Heart right ventricle (tissue), 16 donors: ENCODE results near the gene TMSB15C. TPM values are rescaled to one million over a fixed set of nuclear protein-coding genes. Genes with fewer than 3 reads are reported as not detected.
"Not testable (repeated sequence)": the region's sequence is repeated elsewhere in the genome, so short reads cannot be mapped to it uniquely, and the experiment has no call there.

Source experiments
- ATAC-seq, 8 donors: fragments of 200-7000 bp; cut with Tn5 transposase; one replicate each; pipeline ENCODE4 v1.9.1; 2020; ENCODE audit warnings: mild to moderate bottlenecking in 8 of 8, moderate library complexity in 8 of 8, moderate number of reproducible peaks in 1 of 8
- DNase-seq, 2 donors: peaks; one replicate each; pipeline ENCODE4 v3.0.0-alpha.2; 2020
- H3K27ac ChIP-seq, 10 donors: fragments of 200-600 bp; sonication (generic) in 2 of 10; one replicate each; pipeline versions ENCODE4 v1.5.0 to v1.8.0; 2020 to 2022; ENCODE audit warnings: mild to moderate bottlenecking in 3 of 10
- H3K27me3 ChIP-seq, 7 donors: fragments of 200-600 bp; one replicate each; pipeline ENCODE4 v1.8.0; 2021 to 2022; ENCODE audit warnings: mild to moderate bottlenecking in 2 of 7
- H3K36me3 ChIP-seq, 9 donors: fragments of 200-600 bp; sonication (generic) in 1 of 9; one replicate each; pipeline versions ENCODE4 v1.5.0 to v1.8.0; 2020 to 2022; ENCODE audit warnings: mild to moderate bottlenecking in 2 of 9
- H3K4me1 ChIP-seq, 9 donors: fragments of 200-600 bp; sonication (generic) in 1 of 9; one replicate each; pipeline versions ENCODE4 v1.5.0 to v1.8.0; 2020 to 2022; ENCODE audit warnings: mild to moderate bottlenecking in 4 of 9
- H3K4me3 ChIP-seq, 10 donors: fragments of 200-600 bp; sonication (generic) in 2 of 10; one replicate each; pipeline versions ENCODE4 v1.5.0 to v1.8.0; 2020 to 2022; ENCODE audit warnings: mild to moderate bottlenecking in 7 of 10, moderate library complexity in 2 of 10
- H3K9me3 ChIP-seq, 11 donors: fragments of 200-600 bp in 10 of 11; sonication (generic) in 2 of 11; one replicate each; pipeline versions ENCODE4 v1.5.0 to v1.8.0; 2013 to 2022; ENCODE audit warnings: mild to moderate bottlenecking in 2 of 11, control low read depth in 1 of 11, moderate library complexity in 1 of 11
- WGBS, 2 donors: extraction: QIAGEN DNeasy Blood & Tissue Kit; methylation state at CpG; one replicate each; pipeline ENCODE4 v1.1.7; 2013; ENCODE audit warnings: inconsistent platforms in 1 of 2; 5-methylcytosine and 5-hydroxymethylcytosine counted together
- intact Hi-C, 10 donors: fragments of 100-400 bp; cut with DNase I; formaldehyde crosslinking; loops; one replicate each; pipeline versions ENCODE4 v1.11.1 to v1.14.2; 2022
- long read RNA-seq, 3 donors: library from polyadenylated mRNA; unstranded; transcript quantifications; one replicate each; pipeline ENCODE4 v2.0.0, GENCODE V29; 2020 to 2021
- polyA plus RNA-seq, 2 donors: library from polyadenylated mRNA; stranded (reverse); fragments of 200-250 nt; gene quantifications; one replicate each; pipeline ENCODE4 v1.2.3, GENCODE V29; 2013
- total RNA-seq, 10 donors: library from RNA; stranded (reverse); fragmentation: NEBNext Ultra II Directional in 3 of 10; extraction: Animal tissue kit (Norgen Biotek cat#: 25700) in 3 of 10; gene quantifications; one replicate each; pipeline versions ENCODE4 v1.2.1 to v1.2.4, GENCODE V29; 2021 to 2023
- TF ChIP-seq, protein P1 (sequence below), 9 donors: fragments of 200-600 bp; sonication (generic) in 2 of 9; IDR thresholded peaks; one replicate each; pipeline versions ENCODE4 v1.5.0 to v1.8.0; 2021 to 2022; ENCODE audit warnings: antibody characterized with exemption in 9 of 9, mild to moderate bottlenecking in 5 of 9, moderate library complexity in 1 of 9
- donor health status: Arrhythmogenic right ventricular cardiomyopathy.
- donor health status: ischemic (EF 13 %, LVEDD 7.1; RV severe dilation, severe dysfunction).
- donor health status: healthy with polysubstance abuse.
- donor health status: DM: no; HTN: yes; CAD: no.
- donor health status: DM: no; HTN: no; CAD: no.
- donor health status: ischemic (EF 25% LVEDD 6.9; RV normal size, moderate dysfunction).
- donor health status: ischemic (EF 25% LVEDD 5.7; RV mildly dilated, moderate dysfunction).
- donor health status: healthy.
- donor health status: DM: yes; HTN: yes; CAD: no.
- donor health status: Ischemic cardiomyopathy.
- donor health status: ischemic (EF 35%, LVEDD 5.7; RV mildly dilated, moderate dysfunction).
- donor health status: nonischemic (EF 11% LVEDD 7.7; RV severe dilation, severe dysfunction).
- donor health status: DM: yes; HTN: yes; CAD: no.
- donor health status: PGD.
- donor health status: ischemic (EF 29% LVEDD 5.4; RV normal size, mild dysfunction).
- donor health status: nonischemic (EF 23%, LVEDD 6.1; RV moderate dilation, normal function).

Gene TMSB15C
- total RNA-seq, result under 1 TPM in 7 of 10 donors, not detected in 3; 0.09 to 0.35 (median 0.15) TPM
- polyA plus RNA-seq, result under 1 TPM; 0.14 to 0.15 TPM
- long read RNA-seq, donor 1, result 0 reads
- long read RNA-seq, donor 2, partial matches to known transcripts, result 0 of 4 reads
- long read RNA-seq, donor 2, other reads (novel, unspliced or antisense), result 4 of 4 reads
- long read RNA-seq, donor 3, result 0 reads

DNA sequence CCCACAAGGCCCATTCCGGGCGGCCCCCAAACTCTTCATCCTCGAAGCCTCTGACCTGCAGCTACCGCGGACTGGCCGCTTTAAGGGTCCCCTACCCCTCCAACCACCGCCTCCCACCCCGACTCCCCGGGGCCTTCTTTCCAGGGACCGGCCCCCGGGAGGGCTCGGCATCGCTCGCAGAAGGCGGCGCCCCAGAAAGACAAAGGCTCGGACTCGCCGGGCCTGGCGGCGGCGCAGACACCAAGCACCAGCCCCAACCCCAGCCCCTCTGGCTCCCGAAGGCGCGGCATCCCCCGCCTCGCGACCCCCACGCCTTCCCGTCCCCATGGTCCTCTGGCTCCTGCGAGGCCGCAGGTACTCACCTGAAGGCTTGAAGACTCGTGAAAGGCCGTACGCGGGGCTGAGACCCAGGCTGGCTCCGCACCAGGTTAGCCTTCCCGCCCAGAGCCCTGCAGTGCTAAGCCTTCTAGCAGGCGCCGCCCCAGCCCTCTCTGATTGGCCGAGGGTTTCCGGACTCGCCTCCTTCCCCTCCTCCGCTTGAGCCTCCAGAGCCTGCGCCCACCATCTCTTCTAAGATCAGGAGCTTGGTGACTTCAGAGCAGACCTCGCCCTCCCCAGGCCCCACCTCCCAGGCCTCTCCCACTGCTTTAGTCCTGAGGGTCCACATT is at the start of gene TMSB15C:
TSS of gene TMSB15C (minus strand) at position 459 of the 668 bp plus-strand sequence.
- H3K27ac ChIP-seq, DNase-seq, H3K27me3 ChIP-seq, H3K4me3 ChIP-seq, H3K4me1 ChIP-seq, H3K36me3 ChIP-seq, intact Hi-C loops, H3K9me3 ChIP-seq: not testable (repeated sequence)
- WGBS, 2 donors, result no CpG with 5 or more reads among the region's 46 CpGs
- ATAC-seq, result peak in 7 of 8 donors; percentile 75 to 93 (median 90)

DNA sequence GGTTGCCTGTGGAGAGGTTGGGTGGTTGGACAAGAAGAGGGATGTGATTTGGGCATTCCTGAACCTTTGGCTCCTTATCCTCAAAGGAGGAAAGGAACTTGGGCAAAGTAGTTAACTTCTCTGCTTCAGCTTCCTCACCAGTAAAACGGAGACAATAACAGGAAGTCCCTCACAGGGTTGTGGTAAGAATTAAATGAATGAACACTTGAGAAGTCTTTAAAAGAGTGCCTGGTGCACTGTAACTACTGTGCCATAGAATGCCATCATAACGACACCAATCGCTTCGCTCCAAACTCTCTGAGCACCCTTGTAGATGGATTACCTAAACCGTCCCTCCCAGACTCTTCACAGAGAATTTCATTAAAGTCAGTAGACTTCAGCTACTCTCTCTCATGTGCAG is 46.8 kb upstream of the TMSB15C start:
- Histone ChIP-seq H3K36me3 (peaks cover 0 to 12% (median 0%) of the 10 kb centered on the region in 9 donors), H3K4me1 (peaks cover 0 to 3% (median 0%) of the 10 kb centered on the region in 9 donors), H3K27me3 (peaks cover 0 to 13% (median 0%) of the 10 kb centered on the region in 7 donors), H3K27ac (no peak overlapping the region), H3K4me3 (no peak overlapping the region), H3K9me3 (no peaks in the 10 kb centered on the region)
- no peak for ATAC-seq
- 72 to 74% methylated on average over 5 of the region's 5 CpGs for WGBS, 2 donors
- no peak for DNase-seq
- TF ChIP-seq, protein P1, sequence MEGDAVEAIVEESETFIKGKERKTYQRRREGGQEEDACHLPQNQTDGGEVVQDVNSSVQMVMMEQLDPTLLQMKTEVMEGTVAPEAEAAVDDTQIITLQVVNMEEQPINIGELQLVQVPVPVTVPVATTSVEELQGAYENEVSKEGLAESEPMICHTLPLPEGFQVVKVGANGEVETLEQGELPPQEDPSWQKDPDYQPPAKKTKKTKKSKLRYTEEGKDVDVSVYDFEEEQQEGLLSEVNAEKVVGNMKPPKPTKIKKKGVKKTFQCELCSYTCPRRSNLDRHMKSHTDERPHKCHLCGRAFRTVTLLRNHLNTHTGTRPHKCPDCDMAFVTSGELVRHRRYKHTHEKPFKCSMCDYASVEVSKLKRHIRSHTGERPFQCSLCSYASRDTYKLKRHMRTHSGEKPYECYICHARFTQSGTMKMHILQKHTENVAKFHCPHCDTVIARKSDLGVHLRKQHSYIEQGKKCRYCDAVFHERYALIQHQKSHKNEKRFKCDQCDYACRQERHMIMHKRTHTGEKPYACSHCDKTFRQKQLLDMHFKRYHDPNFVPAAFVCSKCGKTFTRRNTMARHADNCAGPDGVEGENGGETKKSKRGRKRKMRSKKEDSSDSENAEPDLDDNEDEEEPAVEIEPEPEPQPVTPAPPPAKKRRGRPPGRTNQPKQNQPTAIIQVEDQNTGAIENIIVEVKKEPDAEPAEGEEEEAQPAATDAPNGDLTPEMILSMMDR (IDR thresholded peaks at IDR 0.05), result no peak
- intact Hi-C loops, result no loop called here

DNA sequence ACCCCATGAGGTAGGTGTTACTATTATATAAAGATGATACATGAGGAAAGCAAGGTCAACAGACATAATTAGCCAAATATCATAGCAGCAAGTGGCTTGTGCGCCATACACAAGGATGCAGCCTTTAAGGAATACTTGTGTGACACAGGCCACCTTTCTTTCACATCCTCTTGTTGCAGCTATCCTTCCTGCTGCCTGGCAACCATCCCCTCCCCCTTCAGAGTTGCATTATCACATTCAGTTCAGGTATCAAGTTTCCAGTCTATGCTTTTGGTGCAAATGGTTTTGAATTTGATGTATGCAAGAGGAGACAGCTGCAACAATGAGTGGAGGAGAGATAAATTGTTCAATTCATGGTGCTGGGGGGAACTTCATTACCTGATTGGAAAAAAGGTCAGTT is 42.7 kb upstream of the TMSB15C start:
- intact Hi-C loops, result no loop called here
- H3K36me3 ChIP-seq, result no peaks in the 10 kb centered on the region
- peaks cover 0 to 10% (median 0%) of the 10 kb centered on the region in 9 donors for H3K4me1 ChIP-seq
- WGBS, 2 donors, result 82 to 94% methylated on average over 1 of the region's 1 CpG
- no peak overlapping the region for H3K27ac ChIP-seq
- ATAC-seq (no peak), DNase-seq (no peak)
- H3K4me3 ChIP-seq, result no peak overlapping the region
- no peaks in the 10 kb centered on the region for H3K9me3 ChIP-seq
- TF ChIP-seq, protein P1 (IDR thresholded peaks at IDR 0.05), result no peak
- peaks cover 0 to 13% (median 0%) of the 10 kb centered on the region in 7 donors for H3K27me3 ChIP-seq

DNA sequence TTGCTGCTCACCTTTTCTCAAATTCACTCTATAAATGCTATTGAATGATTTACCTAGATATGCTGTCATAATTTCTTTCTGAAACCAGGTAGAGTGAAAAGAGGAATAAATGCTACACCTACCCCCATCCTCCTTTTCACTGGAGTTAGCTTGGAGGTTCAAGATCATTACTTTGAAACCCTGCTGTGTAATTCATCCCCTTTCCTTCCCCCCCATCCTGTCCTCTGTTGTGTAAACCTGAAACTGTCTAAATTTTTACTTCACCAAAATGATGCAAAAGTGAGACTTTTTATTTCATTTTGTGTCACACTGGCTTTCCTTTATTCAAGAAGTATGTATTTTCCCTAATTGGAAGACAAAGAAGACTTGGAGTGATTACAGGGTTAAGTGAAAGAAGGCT is 41.7 kb upstream of the TMSB15C start:
- H3K27ac ChIP-seq, result no peak overlapping the region
- H3K27me3 ChIP-seq, result peaks cover 0 to 22% (median 0%) of the 10 kb centered on the region in 7 donors
- DNase-seq (no peak), ATAC-seq (no peak)
- TF ChIP-seq, protein P1 (IDR thresholded peaks at IDR 0.05), result no peak
- H3K4me1 ChIP-seq, result peaks cover 0 to 15% (median 0%) of the 10 kb centered on the region in 9 donors
- H3K4me3 ChIP-seq, result no peak overlapping the region
- no peaks in the 10 kb centered on the region for H3K36me3 ChIP-seq
- no peaks in the 10 kb centered on the region for H3K9me3 ChIP-seq
- intact Hi-C loops, result no loop called here
